HG02642 (cell line): ENCODE measurements around the gene AP4M1.

Source experiments
- ATAC-seq: cut with Tn5 transposase; IDR thresholded peaks from one replicate; pipeline ENCODE4 v1.9.1; 2021; ENCODE audit warnings: mild to moderate bottlenecking; ENCODE audit not compliant: unreplicated experiment, poor library complexity

The AP4M1 gene

DNA sequence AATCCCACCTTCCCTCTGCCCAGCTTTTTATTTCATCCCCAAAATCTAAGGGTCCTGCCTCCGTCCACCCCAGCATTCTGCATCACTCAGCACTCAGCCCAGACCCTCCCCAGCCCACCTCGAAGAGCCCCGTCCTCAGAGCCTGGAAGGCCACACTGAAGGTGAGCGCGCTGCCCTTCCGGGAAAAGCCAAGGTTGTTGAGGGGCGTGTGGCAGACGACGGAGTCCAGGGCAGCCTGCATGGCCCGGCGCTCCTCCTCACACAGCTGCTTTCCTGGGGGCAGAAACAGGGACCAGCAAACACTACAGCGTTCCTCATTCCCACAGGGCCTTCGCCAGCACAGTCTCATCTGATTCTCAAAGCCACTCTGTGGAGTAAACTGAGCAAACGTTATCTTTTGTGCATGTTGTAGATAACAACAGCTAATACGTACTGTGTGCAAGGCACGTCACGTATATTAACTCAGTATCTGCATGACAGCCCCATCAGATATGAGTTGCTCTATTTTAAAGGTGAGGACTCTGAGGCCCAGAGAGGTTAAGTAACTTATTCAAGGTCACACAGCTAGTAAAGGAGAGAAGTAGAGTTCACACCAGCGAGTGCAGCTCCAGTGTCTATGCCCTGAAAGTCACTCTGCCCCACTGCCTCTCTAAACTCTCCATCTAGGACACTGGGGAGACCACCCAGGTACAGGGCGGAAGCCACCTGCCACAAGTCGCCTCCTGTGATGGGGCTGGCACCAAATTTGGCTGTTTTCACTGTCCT, 54.3 kb downstream of the AP4M1 start:
- ATAC-seq = no peak

DNA sequence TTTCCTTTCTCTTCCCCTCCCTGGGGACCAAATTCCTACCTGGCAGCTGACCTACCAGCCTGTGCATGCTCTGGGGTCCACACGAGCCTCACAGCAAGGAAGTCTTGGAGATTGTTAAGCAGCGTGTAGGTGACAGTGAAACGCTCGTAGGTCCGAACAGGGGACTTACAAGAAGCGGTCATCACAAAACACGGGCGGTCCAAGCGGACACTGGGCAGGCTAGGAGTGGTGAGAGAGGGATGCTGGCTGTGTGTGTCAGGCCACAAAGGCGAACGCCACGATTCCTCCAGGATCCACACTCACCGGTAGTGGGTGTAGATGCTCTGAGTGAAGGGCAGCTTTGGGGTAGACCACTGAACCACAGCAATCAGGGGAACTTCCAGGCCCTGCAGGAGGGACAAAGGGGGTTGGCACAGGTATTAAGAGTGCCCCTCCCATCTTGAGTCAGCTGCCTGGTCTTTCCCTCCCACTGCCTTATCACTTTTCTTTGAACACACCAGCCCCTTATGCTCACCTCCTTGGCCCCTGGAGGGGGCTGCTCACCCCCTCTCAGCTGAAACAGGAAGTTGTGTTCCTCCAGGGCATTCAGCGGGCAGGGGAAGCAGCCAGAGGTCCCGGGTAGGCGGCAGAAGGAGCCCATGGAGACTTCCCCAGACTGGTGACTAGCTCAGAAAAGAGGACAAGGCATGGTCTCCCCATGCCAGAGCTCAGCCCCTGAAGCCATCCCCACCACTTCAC, 55.1 kb downstream of the AP4M1 start:
- no peak for ATAC-seq

DNA sequence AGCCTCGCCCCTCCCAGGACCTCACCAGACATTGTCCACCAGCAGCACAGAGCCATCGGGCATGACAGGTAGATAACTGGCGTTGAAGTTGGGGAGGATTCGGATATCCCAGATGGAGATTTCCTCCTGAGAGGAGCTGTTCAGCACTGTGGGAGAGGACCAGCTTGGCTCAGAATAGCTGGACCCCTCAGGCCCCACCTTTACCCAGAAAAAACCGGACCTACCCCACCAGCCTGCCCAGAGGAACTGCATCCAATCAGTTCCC, 55.6 kb downstream of the AP4M1 start:
- no peak for ATAC-seq

- no peak for ATAC-seq
These were observed 56.1 kb downstream of the AP4M1 start for GRCh38 chr7:100157334-100158228.
